Subcutaneous abdominal adipose tissue (tissue), 5 donors: Measurements from ENCODE around the gene ULK2.

Experiments used
- H3K27ac ChIP-seq: one replicate; pipeline ENCODE4 v1.7.0; 2013; ENCODE audit warnings: low read depth, mild to moderate bottlenecking, inconsistent platforms, low read length, moderate library complexity
- H3K27me3 ChIP-seq, 5 donors: one replicate each; pipeline ENCODE4 v1.7.0; 2013; ENCODE audit warnings: low read length in 5 of 5, inconsistent platforms in 1 of 5; ENCODE audit not compliant: control insufficient read depth in 5 of 5, insufficient read depth in 4 of 5
- H3K36me3 ChIP-seq, 5 donors: one replicate each; pipeline ENCODE4 v1.7.0; 2013; ENCODE audit warnings: low read length in 5 of 5; ENCODE audit not compliant: control insufficient read depth in 5 of 5, insufficient read depth in 5 of 5
- H3K4me1 ChIP-seq, 5 donors: one replicate each; pipeline ENCODE4 v1.7.0; 2013; ENCODE audit warnings: low read length in 5 of 5, mild to moderate bottlenecking in 3 of 5, moderate library complexity in 1 of 5; ENCODE audit not compliant: control insufficient read depth in 5 of 5, insufficient read depth in 5 of 5
- H3K4me3 ChIP-seq, 5 donors: one replicate each; pipeline ENCODE4 v1.7.0; 2013; ENCODE audit warnings: low read length in 5 of 5, low read depth in 1 of 5
- H3K9ac ChIP-seq, 5 donors: one replicate each; pipeline ENCODE4 v1.7.0; 2013; ENCODE audit warnings: low read length in 5 of 5, mild to moderate bottlenecking in 4 of 5, moderate library complexity in 3 of 5
- H3K9me3 ChIP-seq, 5 donors: one replicate each; pipeline ENCODE4 v1.7.0; 2013; ENCODE audit warnings: low read length in 5 of 5; ENCODE audit not compliant: control insufficient read depth in 5 of 5
- donor health status: healthy.
- donor health status: healthy.
- donor health status: healthy.
- donor health status: healthy.
- donor health status: healthy.

The ULK2 gene

GRCh38 chr17:19760746-19761145, 107.0 kb downstream of the ULK2 start:
- Histone ChIP-seq H3K9me3 (no peaks in the 10 kb centered on the region), H3K27me3 (peaks cover 0 to 3% (median 0%) of the 10 kb centered on the region in 5 donors), H3K4me3 (no peak overlapping the region)

GRCh38 chr17:19759568-19760549, 107.9 kb downstream of the ULK2 start:
- Histone ChIP-seq H3K9me3 (no peaks in the 10 kb centered on the region), H3K4me3 (no peak overlapping the region), H3K27ac (no peak overlapping the region), H3K27me3 (peaks cover 0 to 3% (median 0%) of the 10 kb centered on the region in 5 donors), H3K4me1 (peaks cover 0 to 6% (median 3%) of the 10 kb centered on the region in 5 donors), H3K9ac (no peak overlapping the region), H3K36me3 (no peaks in the 10 kb centered on the region)

More at GRCh38 chr17:19760746-19761145, 107.0 kb downstream of the ULK2 start:
- Histone ChIP-seq H3K27ac (no peak overlapping the region), H3K9ac (no peak overlapping the region), H3K36me3 (no peaks in the 10 kb centered on the region), H3K4me1 (peaks cover 0 to 6% (median 3%) of the 10 kb centered on the region in 5 donors)

GRCh38 chr17:19757536-19758180, 110.1 kb downstream of the ULK2 start:
- H3K27ac ChIP-seq, result no peak overlapping the region
- H3K36me3 ChIP-seq, result no peaks in the 10 kb centered on the region
- peaks cover 0 to 18% (median 14%) of the 10 kb centered on the region in 5 donors for H3K4me1 ChIP-seq
- H3K9me3 ChIP-seq, result no peaks in the 10 kb centered on the region
- no peak overlapping the region for H3K9ac ChIP-seq
- no peak overlapping the region for H3K4me3 ChIP-seq
- peaks cover 0 to 3% (median 0%) of the 10 kb centered on the region in 5 donors for H3K27me3 ChIP-seq

DNA sequence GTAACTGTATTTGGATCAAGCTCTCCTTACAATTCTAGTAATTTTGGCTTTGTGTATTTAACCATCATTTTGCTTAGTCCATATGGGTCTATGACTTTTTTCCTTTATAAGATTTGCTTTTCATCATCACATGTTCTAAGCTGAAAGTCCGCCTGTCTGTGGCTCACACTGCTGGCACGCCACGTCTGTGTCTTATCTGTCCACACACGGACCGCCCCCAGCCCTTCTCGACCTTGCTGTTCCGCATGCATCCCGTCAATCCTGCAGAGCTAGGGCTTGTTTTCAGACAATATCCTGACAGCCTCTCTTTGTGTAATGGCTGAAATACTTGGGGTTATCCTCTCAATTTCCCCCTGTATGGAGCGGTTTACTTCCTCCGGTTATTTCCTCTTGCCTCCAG, 111.2 kb downstream of the ULK2 start:
- H3K4me3 ChIP-seq, result no peak overlapping the region
- H3K4me1 ChIP-seq, result peaks cover 0 to 19% (median 14%) of the 10 kb centered on the region in 5 donors
- peaks cover 0 to 3% (median 0%) of the 10 kb centered on the region in 5 donors for H3K27me3 ChIP-seq
- no peak overlapping the region for H3K27ac ChIP-seq
- H3K9ac ChIP-seq, result no peak overlapping the region
- H3K9me3 ChIP-seq, result no peaks in the 10 kb centered on the region
- H3K36me3 ChIP-seq, result no peaks in the 10 kb centered on the region

GRCh38 chr17:19755821-19756510, 111.8 kb downstream of the ULK2 start:
- Histone ChIP-seq H3K27me3 (peaks cover 0 to 3% (median 0%) of the 10 kb centered on the region in 5 donors), H3K9ac (no peak overlapping the region), H3K36me3 (no peaks in the 10 kb centered on the region), H3K27ac (no peak overlapping the region), H3K4me3 (no peak overlapping the region), H3K4me1 (peaks cover 0 to 19% (median 14%) of the 10 kb centered on the region in 5 donors), H3K9me3 (no peaks in the 10 kb centered on the region)

- peaks cover 0 to 3% (median 0%) of the 10 kb centered on the region in 5 donors for H3K27me3 ChIP-seq
- no peaks in the 10 kb centered on the region for H3K36me3 ChIP-seq
Measured at GRCh38 chr17:19755392-19755791, 112.3 kb downstream of the ULK2 start.

GRCh38 chr17:19753661-19754463, 113.9 kb downstream of the ULK2 start:
- Histone ChIP-seq H3K4me1 (peaks cover 1 to 19% (median 14%) of the 10 kb centered on the region in 5 donors), H3K9ac (no peak overlapping the region), H3K36me3 (no peaks in the 10 kb centered on the region), H3K4me3 (no peak overlapping the region), H3K9me3 (no peaks in the 10 kb centered on the region), H3K27me3 (peaks cover 0 to under 1% (median 0%) of the 10 kb centered on the region in 5 donors), H3K27ac (peak overlapping the region; percentile 80)

More at GRCh38 chr17:19755392-19755791, 112.3 kb downstream of the ULK2 start:
- no peak overlapping the region for H3K9ac ChIP-seq
- H3K27ac ChIP-seq, result no peak overlapping the region
- H3K4me1 ChIP-seq, result peaks cover 0 to 19% (median 14%) of the 10 kb centered on the region in 5 donors
- no peaks in the 10 kb centered on the region for H3K9me3 ChIP-seq
- no peak overlapping the region for H3K4me3 ChIP-seq

DNA sequence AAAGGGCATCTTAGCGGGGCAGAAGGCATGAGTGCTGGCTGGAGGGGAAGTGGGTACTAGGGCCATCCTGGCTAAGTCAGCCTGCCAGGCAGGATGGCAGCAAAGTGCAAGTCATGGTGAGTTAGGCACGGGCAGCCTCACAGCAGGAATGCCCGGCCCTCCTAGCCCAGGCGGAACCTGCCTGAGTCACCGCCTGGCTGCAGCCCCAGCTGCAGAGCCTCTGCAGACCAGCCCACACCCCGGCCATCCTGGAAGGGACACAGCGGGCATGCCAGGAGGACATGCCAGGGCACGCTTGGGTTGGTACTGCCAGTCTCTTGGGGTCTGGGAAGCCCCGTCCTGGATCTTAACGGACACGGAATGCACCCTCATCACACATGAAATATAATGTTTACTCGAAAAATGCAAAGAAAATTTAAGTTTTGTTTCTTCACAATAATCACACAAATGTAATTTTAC, 114.7 kb downstream of the ULK2 start:
- peak overlapping the region; percentile 80 for H3K27ac ChIP-seq
- H3K9ac ChIP-seq, result peak overlapping the region in 2 of 5 donors; percentile 2 to 35
- no peak overlapping the region for H3K4me3 ChIP-seq
- H3K36me3 ChIP-seq, result no peaks in the 10 kb centered on the region
- no peaks in the 10 kb centered on the region for H3K9me3 ChIP-seq
- peaks cover 0 to 4% (median 0%) of the 10 kb centered on the region in 5 donors for H3K27me3 ChIP-seq
- H3K4me1 ChIP-seq, result peaks cover 3 to 26% (median 21%) of the 10 kb centered on the region in 5 donors
